ENCODE data around the gene MANBA. TPM values are rescaled to one million over a fixed set of nuclear protein-coding genes. Genes with fewer than 3 reads are reported as not detected.

Gene MANBA
- total RNA-seq, 1 experiment from 2014 or later, result 21.4 TPM

- Histone ChIP-seq H3K56ac (ENCODE audit: insufficient read length, low read depth, low read length) (no peak overlapping the region), H3K79me2 (ENCODE audit: insufficient read depth, low read length) (no peaks in the 10 kb centered on the region), H3K23me2 (ENCODE audit: insufficient read length, low read depth, low read length, poor library complexity, severe bottlenecking) (no peaks in the 10 kb centered on the region), H2BK120ac (ENCODE audit: low read depth, low read length, poor library complexity, severe bottlenecking) (no peak overlapping the region), H2BK20ac (ENCODE audit: low read depth, low read length, poor library complexity, severe bottlenecking) (no peak overlapping the region), H3K9me3 (ENCODE audit: control insufficient read depth, low read depth, low read length) (no peaks in the 10 kb centered on the region), H2BK15ac (ENCODE audit: low read depth, low read length) (no peak overlapping the region), H2AK5ac (ENCODE audit: insufficient read length, low read length) (no peak overlapping the region), H4K8ac (replicated peaks; ENCODE audit: insufficient read length, low read depth, low read length) (no peak overlapping the region), H3K18ac (ENCODE audit: insufficient read length, low read depth, low read length) (no peak overlapping the region), H3K4me2 (ENCODE audit: insufficient read depth, insufficient read length, low read length) (no peak overlapping the region), H3K4ac (ENCODE audit: low read depth, low read length) (no peak overlapping the region), H3K23ac (ENCODE audit: insufficient read length, low read depth, low read length) (no peak overlapping the region), H4K91ac (ENCODE audit: insufficient read length, low read depth, low read length) (no peak overlapping the region), H2BK5ac (ENCODE audit: insufficient read length, low read length) (no peak overlapping the region), H4K5ac (ENCODE audit: insufficient read length, low read depth, low read length) (no peak overlapping the region), H3K9ac (ENCODE audit: extremely low read depth, insufficient read length, low read length) (no peak overlapping the region), H2AFZ (ENCODE audit: low read length) (no peak overlapping the region), H2BK12ac (ENCODE audit: insufficient read length, low read depth, low read length) (no peak overlapping the region), H3K14ac (ENCODE audit: insufficient read depth, low read length) (no peak overlapping the region), H3K27me3 (ENCODE audit: insufficient read depth, low read length) (no peaks in the 10 kb centered on the region), H3K4me1 (ENCODE audit: insufficient read depth, low read length) (no peaks in the 10 kb centered on the region), H4K20me1 (ENCODE audit: control insufficient read depth, insufficient read depth, insufficient read length) (no peaks in the 10 kb centered on the region), H3T11ph (ENCODE audit: low read length) (no peak overlapping the region), H3K79me1 (ENCODE audit: insufficient read depth, low read depth, low read length, poor library complexity, severe bottlenecking) (no peaks in the 10 kb centered on the region), H3K27ac (ENCODE audit: insufficient read length, low read depth, low read length) (no peak overlapping the region)
- DNase-seq, result no peak
- H3K4me1 Mint-ChIP-seq, result no peaks in the 10 kb centered on the region
- H3K4me3 Mint-ChIP-seq, result no peak overlapping the region
- H3K27me3 Mint-ChIP-seq (ENCODE audit: low read depth), result no peaks in the 10 kb centered on the region
- WGBS (ENCODE audit: extremely low coverage, insufficient read length, low lambda C conversion rate), result no CpG with 5 or more reads among the region's 2 CpGs
- H3K36me3 Mint-ChIP-seq (ENCODE audit: insufficient read depth in 1 of 3, low read depth in 3 of 3), result no peaks in the 10 kb centered on the region
- no peak overlapping the region for H3K27ac Mint-ChIP-seq
- TF ChIP-seq CTCF (conservative IDR thresholded peaks at IDR 0.05), result no peak
- H3K9me3 Mint-ChIP-seq, result no peaks in the 10 kb centered on the region
Observed at GRCh38 chr4:102585329-102585728, 175.4 kb downstream of the MANBA start.
